Activated CD8-positive, alpha-beta memory T cell treated with anti-CD3 and anti-CD28 coated beads for 4 hours (primary cell): Measurements from ENCODE around the gene RBM20.
"Not testable (repeated sequence)": the region's sequence is repeated elsewhere in the genome, so short reads cannot be mapped to it uniquely, and the experiment has no call there.

Experiments used
- DNase-seq, 2 donors: peaks; one replicate each; pipeline ENCODE4 v3.0.0-alpha.2; 2020; ENCODE audit warnings: low read depth in 2 of 2

Gene RBM20

GRCh38 chr10:110762849-110763211 is 118.7 kb downstream of the RBM20 start:
- DNase-seq, result no peak

- no peak for DNase-seq
Observed at GRCh38 chr10:110764378-110764777, 120.2 kb downstream of the RBM20 start.

GRCh38 chr10:110764793-110765512 is 120.8 kb downstream of the RBM20 start:
- DNase-seq, result no peak

GRCh38 chr10:110765513-110766319 is 121.6 kb downstream of the RBM20 start:
- DNase-seq, result no peak

- DNase-seq, result not testable (repeated sequence)
Observed at GRCh38 chr10:110767601-110768000, 123.5 kb downstream of the RBM20 start.

- DNase-seq, result no peak
Observed at GRCh38 chr10:110770243-110770642, 126.1 kb downstream of the RBM20 start.

- no peak for DNase-seq
Observed at GRCh38 chr10:110771486-110771885, 127.3 kb downstream of the RBM20 start.

GRCh38 chr10:110771991-110772390 is 127.9 kb downstream of the RBM20 start:
- DNase-seq, result no peak

GRCh38 chr10:110772454-110773025 is 128.4 kb downstream of the RBM20 start:
- DNase-seq, result no peak

- DNase-seq, result no peak
Observed at GRCh38 chr10:110773693-110774068, 129.5 kb downstream of the RBM20 start.

GRCh38 chr10:110774069-110775019 is 130.2 kb downstream of the RBM20 start:
- DNase-seq, result no peak

GRCh38 chr10:110775020-110775375 is 130.9 kb downstream of the RBM20 start:
- DNase-seq, result no peak

- no peak for DNase-seq
Observed at GRCh38 chr10:110775406-110775805, 131.3 kb downstream of the RBM20 start.

- no peak for DNase-seq
Observed at GRCh38 chr10:110777017-110777416, 132.9 kb downstream of the RBM20 start.

GRCh38 chr10:110777661-110778060 is 133.5 kb downstream of the RBM20 start:
- no peak for DNase-seq

- DNase-seq, result no peak
Observed at GRCh38 chr10:110778211-110778610, 134.1 kb downstream of the RBM20 start.

GRCh38 chr10:110779489-110779888 is 135.4 kb downstream of the RBM20 start:
- no peak for DNase-seq

- no peak for DNase-seq
Observed at GRCh38 chr10:110780704-110781103, 136.6 kb downstream of the RBM20 start.

- DNase-seq, result no peak
Observed at GRCh38 chr10:110781139-110781538, 137.0 kb downstream of the RBM20 start.

- no peak for DNase-seq
Observed at GRCh38 chr10:110782616-110783015, 138.5 kb downstream of the RBM20 start.

- peak; percentile 41 to 43 for DNase-seq
Observed at GRCh38 chr10:110783509-110784107, 139.5 kb downstream of the RBM20 start.
